T follicular helper cell (primary cell): Measurements from ENCODE around the gene CREB3L2.

ENCODE experiments used
- DNase-seq: peaks from one replicate; pipeline ENCODE4 v3.0.0-alpha.2; 2020; ENCODE audit warnings: low read depth

CREB3L2 gene

GRCh38 chr7:137873524-137873923, 128.4 kb downstream of the CREB3L2 start:
- no peak for DNase-seq

- DNase-seq, result no peak
Observed at GRCh38 chr7:137871170-137871915, 130.5 kb downstream of the CREB3L2 start.

GRCh38 chr7:137870684-137871083, 131.2 kb downstream of the CREB3L2 start:
- DNase-seq, result no peak

- no peak for DNase-seq
Observed at GRCh38 chr7:137870078-137870477, 131.8 kb downstream of the CREB3L2 start.

- no peak for DNase-seq
Observed at GRCh38 chr7:137869260-137869659, 132.6 kb downstream of the CREB3L2 start.

GRCh38 chr7:137867289-137867688, 134.6 kb downstream of the CREB3L2 start:
- DNase-seq, result no peak

GRCh38 chr7:137865764-137866163, 136.1 kb downstream of the CREB3L2 start:
- DNase-seq, result no peak

- no peak for DNase-seq
Observed at GRCh38 chr7:137862964-137863363, 138.9 kb downstream of the CREB3L2 start.

- DNase-seq, result no peak
Observed at GRCh38 chr7:137862358-137862757, 139.5 kb downstream of the CREB3L2 start.

- DNase-seq, result no peak
Observed at GRCh38 chr7:137860542-137860941, 141.3 kb downstream of the CREB3L2 start.

- DNase-seq, result no peak
Observed at GRCh38 chr7:137853053-137853452, 148.8 kb downstream of the CREB3L2 start.

GRCh38 chr7:137852108-137852507, 149.8 kb downstream of the CREB3L2 start:
- DNase-seq, result no peak

GRCh38 chr7:137850972-137851945, 150.6 kb downstream of the CREB3L2 start:
- no peak for DNase-seq

- no peak for DNase-seq
Observed at GRCh38 chr7:137850571-137850970, 151.3 kb downstream of the CREB3L2 start.

- no peak for DNase-seq
Observed at GRCh38 chr7:137848095-137848494, 153.8 kb downstream of the CREB3L2 start.

GRCh38 chr7:137847568-137848050, 154.3 kb downstream of the CREB3L2 start:
- DNase-seq, result no peak

GRCh38 chr7:137846827-137847567, 154.9 kb downstream of the CREB3L2 start, which contains the start of gene DGKI:
Gene DGKI, minus strand, starts transcription at chr7:137846974.
- DNase-seq, result no peak

GRCh38 chr7:137846549-137846826, 155.4 kb downstream of the CREB3L2 start:
- DNase-seq, result no peak

GRCh38 chr7:137844677-137845425, 157.0 kb downstream of the CREB3L2 start:
- no peak for DNase-seq

- DNase-seq, result no peak
Observed at GRCh38 chr7:137839903-137840779, 161.7 kb downstream of the CREB3L2 start.
